Endodermal cell (in vitro differentiated cells): ENCODE data around the gene CFB. TPM values are rescaled to one million over a fixed set of nuclear protein-coding genes. Genes with fewer than 3 reads are reported as not detected.

Source experiments
- DNase-seq: peaks from one replicate; pipeline ENCODE4 v3.0.0-alpha.2; 2017
- H3K27ac ChIP-seq: 2 replicates; pipeline ENCODE4 v1.5.1; 2013; ENCODE audit warnings: mild to moderate bottlenecking, low read depth, low read length, moderate library complexity
- H3K27me3 ChIP-seq: 2 replicates; pipeline ENCODE4 v1.6.1; 2013; ENCODE audit warnings: mild to moderate bottlenecking, low read length, moderate library complexity; ENCODE audit not compliant: insufficient read depth, control insufficient read depth, poor library complexity, severe bottlenecking
- H3K36me3 ChIP-seq: 2 replicates; pipeline ENCODE4 v1.7.0; 2013; ENCODE audit warnings: mild to moderate bottlenecking, low read length, moderate library complexity; ENCODE audit not compliant: control insufficient read depth, insufficient read depth
- H3K4me1 ChIP-seq: one replicate; pipeline ENCODE4 v1.7.0; 2013; ENCODE audit warnings: low read length; ENCODE audit not compliant: control insufficient read depth, insufficient read depth
- H3K4me3 ChIP-seq: 2 replicates; pipeline ENCODE4 v1.5.1; 2013; ENCODE audit warnings: mild to moderate bottlenecking, low read length, moderate library complexity
- H3K9ac ChIP-seq: 2 replicates; pipeline ENCODE4 v1.6.1; 2013; ENCODE audit warnings: mild to moderate bottlenecking, low read length, moderate library complexity; ENCODE audit not compliant: poor library complexity, severe bottlenecking; ENCODE audit errors: extremely low read depth
- H3K9me3 ChIP-seq: 2 replicates; pipeline ENCODE4 v1.6.1; 2013; ENCODE audit warnings: mild to moderate bottlenecking, low read length, moderate library complexity; ENCODE audit not compliant: control insufficient read depth
- H3K27ac Mint-ChIP-seq: 2 replicates; pipeline ENCODE4 v1.8.0; 2020; ENCODE audit warnings: mixed read lengths
- H3K27me3 Mint-ChIP-seq: 2 replicates; pipeline ENCODE4 v1.8.0; 2021; ENCODE audit warnings: mild to moderate bottlenecking, mixed read lengths; ENCODE audit not compliant: insufficient read depth
- H3K36me3 Mint-ChIP-seq: 2 replicates; pipeline ENCODE4 v1.8.0; 2020; ENCODE audit warnings: low read depth, mixed read lengths
- H3K4me1 Mint-ChIP-seq: 2 replicates; pipeline ENCODE4 v1.8.0; 2020; ENCODE audit warnings: mixed read lengths
- H3K4me3 Mint-ChIP-seq: 2 replicates; pipeline ENCODE4 v1.8.0; 2020; ENCODE audit warnings: mild to moderate bottlenecking, moderate library complexity, mixed read lengths
- H3K9me3 Mint-ChIP-seq: 2 replicates; pipeline ENCODE4 v1.8.0; 2020; ENCODE audit warnings: mild to moderate bottlenecking, mixed read lengths
- WGBS, 2 experiments: methylation state at CpG; one replicate each; pipeline versions ENCODE4 v1.1.5 to v1.1.7; 2013; ENCODE audit warnings: missing lambda C conversion rate in 2 of 2, mixed read lengths in 1 of 2; ENCODE audit not compliant: insufficient coverage in 1 of 2, insufficient read length in 1 of 2; 5-methylcytosine and 5-hydroxymethylcytosine counted together
- total RNA-seq, 2 donors: library from RNA; stranded (reverse); fragmentation: NEBNext Ultra II Directional in 1 of 2; extraction: Animal tissue kit (Norgen Biotek cat#: 25700) in 1 of 2; gene quantifications; 2 replicates in 1 of 2; 3 replicates in 1 of 2; pipeline ENCODE4 v1.2.1, GENCODE V29; 2021
- TF ChIP-seq, protein P1 (sequence below): fragments of 200-600 bp; sonication (generic); conservative IDR thresholded peaks from 2 replicates; pipeline ENCODE4 v1.5.0; 2021; ENCODE audit warnings: antibody characterized with exemption, mild to moderate bottlenecking

Gene CFB
- total RNA-seq, 2 donors from 2014 or later, result 0.51 to 0.66 TPM

DNA sequence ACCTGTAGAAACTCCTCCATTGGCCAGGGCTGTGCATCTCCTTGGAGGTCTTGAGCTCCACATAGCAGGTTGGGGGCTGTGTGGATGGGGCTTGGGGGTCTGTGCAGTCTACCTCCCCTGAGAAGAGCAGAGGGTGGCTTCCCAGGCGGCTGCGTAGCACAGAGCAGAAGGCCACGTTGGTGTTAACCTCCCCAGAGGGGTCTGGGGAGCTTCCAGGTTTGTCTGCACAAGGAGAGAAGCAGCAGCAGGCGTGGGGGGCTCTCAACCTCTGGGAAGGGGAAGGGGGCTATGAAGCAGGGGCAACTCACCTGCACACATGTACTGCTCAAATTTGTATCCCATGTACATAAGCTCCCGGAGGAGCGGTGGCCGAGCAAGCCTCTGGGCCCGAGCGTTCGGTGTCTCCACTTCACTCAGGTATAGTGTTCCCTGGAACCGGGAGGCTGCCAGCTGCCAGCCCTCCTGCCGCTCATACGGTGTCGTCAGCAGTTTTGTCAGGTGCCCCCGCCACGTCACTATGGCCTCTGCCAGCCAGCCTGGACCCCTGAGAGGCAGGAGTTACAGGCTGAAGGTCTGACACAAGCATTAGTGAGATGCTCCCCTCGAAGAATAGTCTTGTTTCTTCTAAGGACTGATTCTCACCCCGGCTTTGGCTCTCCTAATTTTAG, 24.8 kb downstream of the CFB start:
- Mint-ChIP-seq H3K27ac (peak overlapping the region; percentile 30), H3K4me3 (peak overlapping the region; percentile 94), H3K4me1 (peaks cover 9% of the 10 kb centered on the region), H3K36me3 (peaks cover 66% of the 10 kb centered on the region), H3K27me3 (no peaks in the 10 kb centered on the region), H3K9me3 (peaks cover 16% of the 10 kb centered on the region)
- Histone ChIP-seq H3K36me3 (peaks cover 23% of the 10 kb centered on the region), H3K4me1 (peaks cover 8% of the 10 kb centered on the region), H3K27me3 (no peaks in the 10 kb centered on the region), H3K27ac (no peak overlapping the region), H3K4me3 (peak overlapping the region; percentile 95), H3K9me3 (peaks cover 7% of the 10 kb centered on the region), H3K9ac (peak overlapping the region; percentile 91)
- TF ChIP-seq, protein P1, sequence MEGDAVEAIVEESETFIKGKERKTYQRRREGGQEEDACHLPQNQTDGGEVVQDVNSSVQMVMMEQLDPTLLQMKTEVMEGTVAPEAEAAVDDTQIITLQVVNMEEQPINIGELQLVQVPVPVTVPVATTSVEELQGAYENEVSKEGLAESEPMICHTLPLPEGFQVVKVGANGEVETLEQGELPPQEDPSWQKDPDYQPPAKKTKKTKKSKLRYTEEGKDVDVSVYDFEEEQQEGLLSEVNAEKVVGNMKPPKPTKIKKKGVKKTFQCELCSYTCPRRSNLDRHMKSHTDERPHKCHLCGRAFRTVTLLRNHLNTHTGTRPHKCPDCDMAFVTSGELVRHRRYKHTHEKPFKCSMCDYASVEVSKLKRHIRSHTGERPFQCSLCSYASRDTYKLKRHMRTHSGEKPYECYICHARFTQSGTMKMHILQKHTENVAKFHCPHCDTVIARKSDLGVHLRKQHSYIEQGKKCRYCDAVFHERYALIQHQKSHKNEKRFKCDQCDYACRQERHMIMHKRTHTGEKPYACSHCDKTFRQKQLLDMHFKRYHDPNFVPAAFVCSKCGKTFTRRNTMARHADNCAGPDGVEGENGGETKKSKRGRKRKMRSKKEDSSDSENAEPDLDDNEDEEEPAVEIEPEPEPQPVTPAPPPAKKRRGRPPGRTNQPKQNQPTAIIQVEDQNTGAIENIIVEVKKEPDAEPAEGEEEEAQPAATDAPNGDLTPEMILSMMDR, result no peak
- no peak for DNase-seq
- WGBS, 2 experiments, result 93 to 98% methylated on average over 10 to 18 of the region's 18 CpGs

DNA sequence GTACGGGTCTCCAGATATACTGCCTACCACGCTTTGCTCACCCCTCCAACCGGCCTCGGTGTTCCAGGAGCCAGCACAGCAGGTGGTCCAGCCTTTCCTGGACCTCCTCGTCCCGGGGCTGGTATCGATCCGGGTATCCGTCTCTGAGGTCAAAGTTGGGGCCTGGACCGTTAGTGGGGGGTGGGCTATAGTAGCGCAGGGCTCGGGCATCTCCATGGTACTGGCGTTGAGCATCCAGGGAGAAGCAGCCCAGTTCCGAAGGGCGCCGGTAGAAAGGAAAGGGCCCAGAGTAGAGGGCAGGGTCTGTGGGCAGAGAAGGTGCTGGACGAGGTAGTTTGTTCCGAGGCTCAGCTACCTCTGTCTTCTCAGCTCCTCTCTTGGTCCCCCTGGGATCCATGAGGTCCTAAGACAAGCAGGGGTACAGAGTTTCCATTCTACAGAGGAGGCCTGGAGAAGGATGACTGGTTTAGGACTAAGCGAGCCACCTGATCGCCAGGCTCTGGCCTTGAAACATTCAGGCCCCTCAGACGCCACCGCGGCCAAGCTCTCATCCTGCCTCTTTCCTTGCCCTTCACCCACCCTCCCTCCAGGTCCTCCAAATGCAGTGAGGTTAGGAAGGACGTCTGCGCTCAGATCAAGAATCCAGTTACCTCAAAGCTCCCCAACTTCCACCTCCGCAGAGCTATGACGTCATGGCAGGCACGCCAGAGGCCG, 25.5 kb downstream of the CFB start:
- no peak for DNase-seq

DNA sequence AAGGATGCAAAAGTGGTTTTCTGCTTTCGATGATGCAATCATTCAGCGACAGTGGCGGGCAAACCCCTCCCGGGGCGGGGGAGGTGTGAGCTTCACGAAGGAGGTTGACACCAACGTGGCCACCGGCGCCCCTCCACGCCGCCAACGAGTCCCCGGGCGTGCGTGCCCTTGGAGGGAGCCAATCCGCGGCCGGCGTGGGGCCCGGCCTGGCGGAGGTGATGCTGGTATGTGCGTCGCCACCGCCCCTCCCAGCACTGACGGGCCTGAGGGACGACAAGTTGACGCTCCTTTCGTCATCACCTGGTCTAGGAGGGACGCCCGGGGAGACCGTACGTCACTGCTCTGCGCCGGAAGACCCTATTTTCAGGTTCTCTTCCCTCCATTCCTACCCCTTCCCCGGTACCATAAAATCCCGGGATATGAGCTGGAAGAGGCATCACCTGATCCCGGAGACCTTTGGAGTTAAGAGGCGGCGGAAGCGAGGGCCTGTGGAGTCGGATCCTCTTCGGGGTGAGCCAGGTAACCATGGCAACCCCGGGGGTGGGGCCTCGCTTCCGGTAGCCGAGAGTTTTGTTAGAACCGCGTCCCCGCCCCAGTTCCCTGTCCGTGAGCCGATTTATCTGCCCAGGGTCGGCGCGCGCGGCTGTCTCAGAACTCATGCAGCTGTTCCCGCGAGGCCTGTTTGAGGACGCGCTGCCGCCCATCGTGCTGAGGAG, 26.3 kb downstream of the CFB start, which contains the start of gene DXO:
Gene DXO (minus strand): TSS at position 146 of the 716 bp plus-strand sequence. CDS start 463 bp downstream, outside the sequence.
- Mint-ChIP-seq H3K36me3 (peaks cover 61% of the 10 kb centered on the region), H3K27ac (peak within 1 kb of the TSS; percentile 99), H3K27me3 (no peaks in the 10 kb centered on the region), H3K9me3 (peaks cover 25% of the 10 kb centered on the region), H3K4me1 (peaks cover 9% of the 10 kb centered on the region), H3K4me3 (peak within 1 kb of the TSS; percentile 94)
- Histone ChIP-seq H3K4me3 (peak within 1 kb of the TSS; percentile 95), H3K9ac (peak within 1 kb of the TSS; percentile 91), H3K27ac (peak within 1 kb of the TSS; percentile 95), H3K4me1 (peaks cover 8% of the 10 kb centered on the region), H3K27me3 (no peaks in the 10 kb centered on the region), H3K36me3 (peaks cover 15% of the 10 kb centered on the region), H3K9me3 (peaks cover 11% of the 10 kb centered on the region)
- 0% methylated on average over 31 to 62 of the region's 62 CpGs for WGBS, 2 experiments
- TF ChIP-seq, protein P1, result no peak
- peak; percentile 97 for DNase-seq

More for the DNA sequence above, 25.5 kb downstream of the CFB start:
- Mint-ChIP-seq H3K36me3 (peaks cover 62% of the 10 kb centered on the region), H3K27ac (peak overlapping the region; percentile 99), H3K4me3 (peak overlapping the region; percentile 94), H3K27me3 (no peaks in the 10 kb centered on the region), H3K4me1 (peaks cover 9% of the 10 kb centered on the region), H3K9me3 (peaks cover 18% of the 10 kb centered on the region)
- H3K27ac ChIP-seq, result peak overlapping the region; percentile 95
- H3K36me3 ChIP-seq, result peaks cover 21% of the 10 kb centered on the region
- peaks cover 7% of the 10 kb centered on the region for H3K9me3 ChIP-seq
- WGBS, 2 experiments, result 52 to 57% methylated on average over 25 to 29 of the region's 29 CpGs
- no peaks in the 10 kb centered on the region for H3K27me3 ChIP-seq
- peak overlapping the region; percentile 91 for H3K9ac ChIP-seq
- peak overlapping the region; percentile 95 for H3K4me3 ChIP-seq
- peaks cover 8% of the 10 kb centered on the region for H3K4me1 ChIP-seq
- TF ChIP-seq, protein P1, result no peak
